HG03025 (cell line): Measurements from ENCODE around the gene FFAR3.

Source experiments
- ATAC-seq: cut with Tn5 transposase; IDR thresholded peaks from one replicate; pipeline ENCODE4 v1.9.1; 2021; ENCODE audit warnings: mild to moderate bottlenecking, moderate library complexity; ENCODE audit not compliant: unreplicated experiment, low FRiP score

The FFAR3 gene

GRCh38 chr19:35329323-35329722 lies 28.9 kb upstream of the FFAR3 start:
- no peak for ATAC-seq

GRCh38 chr19:35330475-35330874 lies 27.8 kb upstream of the FFAR3 start:
- no peak for ATAC-seq

- no peak for ATAC-seq
These were observed 26.6 kb upstream of the FFAR3 start for GRCh38 chr19:35331551-35332214.

GRCh38 chr19:35332817-35333216 lies 25.4 kb upstream of the FFAR3 start:
- no peak for ATAC-seq

GRCh38 chr19:35334144-35334753 lies 24.0 kb upstream of the FFAR3 start:
- ATAC-seq: no peak

- no peak for ATAC-seq
These were observed 21.9 kb upstream of the FFAR3 start for GRCh38 chr19:35336166-35336955.

GRCh38 chr19:35337097-35337983 lies 20.9 kb upstream of the FFAR3 start:
- no peak for ATAC-seq

GRCh38 chr19:35337984-35338296 lies 20.3 kb upstream of the FFAR3 start:
- ATAC-seq: no peak

GRCh38 chr19:35340431-35340830 lies 17.8 kb upstream of the FFAR3 start:
- no peak for ATAC-seq

- no peak for ATAC-seq
These were observed 17.3 kb upstream of the FFAR3 start for GRCh38 chr19:35341006-35341405.

GRCh38 chr19:35341565-35342225 lies 16.6 kb upstream of the FFAR3 start:
- ATAC-seq: no peak

- no peak for ATAC-seq
These were observed 15.8 kb upstream of the FFAR3 start for GRCh38 chr19:35342430-35342829.

- ATAC-seq: no peak
These were observed 13.7 kb upstream of the FFAR3 start for GRCh38 chr19:35344511-35345031.

GRCh38 chr19:35345671-35346111 lies 12.6 kb upstream of the FFAR3 start:
- no peak for ATAC-seq

- no peak for ATAC-seq
These were observed 11.8 kb upstream of the FFAR3 start for GRCh38 chr19:35346193-35347052.

- peak; percentile 50 for ATAC-seq
These were observed 10.9 kb upstream of the FFAR3 start, which contains the start of gene FFAR1 for GRCh38 chr19:35347171-35347929. FFAR1 (plus strand) TSS chr19:35347902; CDS start chr19:35351552, 3,650 bp downstream.

GRCh38 chr19:35347930-35348298 lies 10.3 kb upstream of the FFAR3 start:
- no peak for ATAC-seq

- ATAC-seq: no peak
These were observed 9.2 kb upstream of the FFAR3 start for GRCh38 chr19:35348911-35349611.
